GM21367 (cell line): ENCODE data around the gene NEK10.

Experiments used
- ATAC-seq: cut with Tn5 transposase; IDR thresholded peaks from one replicate; pipeline ENCODE4 v1.9.1; 2021; ENCODE audit not compliant: unreplicated experiment

The NEK10 gene

DNA sequence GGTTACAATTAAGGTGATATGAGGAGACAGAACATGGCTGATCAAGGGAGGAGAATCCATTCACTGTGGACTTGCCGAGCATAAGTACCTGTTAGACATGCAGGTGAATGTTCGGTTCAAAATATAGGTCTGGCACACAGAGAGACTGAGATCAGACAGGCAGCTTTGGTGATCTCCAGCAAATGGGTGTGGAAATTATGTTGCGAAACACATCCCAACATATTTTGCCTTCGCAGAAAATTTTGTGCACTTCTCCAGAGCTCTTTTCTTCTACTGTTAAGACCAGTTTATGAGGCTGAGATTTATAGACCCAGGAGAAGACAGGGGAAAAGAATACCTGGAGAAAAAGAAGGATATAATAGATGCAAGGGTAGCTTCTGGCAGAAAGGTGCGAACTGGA, 183.2 kb downstream of the NEK10 start:
- no peak for ATAC-seq

- no peak for ATAC-seq
Measured at GRCh38 chr3:27185231-27185989, 183.8 kb downstream of the NEK10 start.

DNA sequence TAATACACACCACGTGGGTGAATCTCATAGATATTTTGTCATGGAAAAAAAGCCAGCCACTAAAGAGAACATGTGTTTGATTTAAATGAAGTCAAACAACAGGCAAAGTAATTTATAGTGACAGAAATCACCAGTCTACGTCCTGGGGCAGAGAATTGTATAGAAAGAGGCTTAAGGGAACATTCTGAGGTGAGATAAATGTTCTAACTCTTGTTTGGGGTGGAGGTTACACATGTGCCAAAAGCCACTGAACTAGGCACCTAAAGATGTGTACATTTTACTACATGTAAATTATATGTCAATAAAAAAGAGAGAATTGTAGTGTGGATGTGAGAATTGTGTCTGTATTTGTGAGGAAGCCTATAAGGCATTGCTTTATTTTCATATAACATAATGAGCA, 184.9 kb downstream of the NEK10 start:
- no peak for ATAC-seq

GRCh38 chr3:27176256-27176655, 192.9 kb downstream of the NEK10 start:
- ATAC-seq: no peak

GRCh38 chr3:27174530-27174929, 194.7 kb downstream of the NEK10 start:
- no peak for ATAC-seq

GRCh38 chr3:27171113-27171512, 198.1 kb downstream of the NEK10 start:
- ATAC-seq: peak; percentile 92

- ATAC-seq: no peak
Measured at GRCh38 chr3:27166888-27167287, 202.3 kb downstream of the NEK10 start.

GRCh38 chr3:27165321-27165721, 203.9 kb downstream of the NEK10 start:
- no peak for ATAC-seq

DNA sequence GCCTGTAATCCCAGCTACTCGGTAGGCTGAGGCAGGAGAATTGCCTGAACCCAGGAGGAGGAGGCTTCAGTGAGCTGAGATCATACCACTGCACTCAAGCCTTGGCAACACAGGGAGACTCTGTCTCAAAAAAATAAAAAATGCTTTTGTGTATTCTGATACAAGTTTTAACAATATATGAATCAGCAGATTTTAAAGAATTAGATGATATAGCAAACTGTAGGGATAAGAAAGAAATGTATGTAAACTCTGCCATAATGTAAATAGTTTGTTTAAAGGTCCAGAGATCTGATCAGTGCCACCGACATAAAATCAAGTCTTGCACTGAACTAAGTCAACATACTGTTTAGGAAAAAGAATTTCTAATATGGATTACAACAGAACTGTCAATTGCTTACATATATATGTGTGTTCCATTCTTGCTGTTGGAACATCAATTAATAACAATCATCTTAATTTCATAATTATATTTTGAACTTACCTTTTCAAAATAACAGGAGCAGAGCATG, 208.3 kb downstream of the NEK10 start:
- ATAC-seq: no peak

- ATAC-seq: no peak
Measured at GRCh38 chr3:27160146-27160545, 209.0 kb downstream of the NEK10 start.

- no peak for ATAC-seq
Measured at GRCh38 chr3:27147215-27147614, 222.0 kb downstream of the NEK10 start.

- no peak for ATAC-seq
Measured at GRCh38 chr3:27146786-27147185, 222.4 kb downstream of the NEK10 start.

GRCh38 chr3:27145719-27146118, 223.5 kb downstream of the NEK10 start:
- no peak for ATAC-seq

- no peak for ATAC-seq
Measured at GRCh38 chr3:27141668-27142067, 227.5 kb downstream of the NEK10 start.

- ATAC-seq: no peak
Measured at GRCh38 chr3:27138562-27138961, 230.6 kb downstream of the NEK10 start.

DNA sequence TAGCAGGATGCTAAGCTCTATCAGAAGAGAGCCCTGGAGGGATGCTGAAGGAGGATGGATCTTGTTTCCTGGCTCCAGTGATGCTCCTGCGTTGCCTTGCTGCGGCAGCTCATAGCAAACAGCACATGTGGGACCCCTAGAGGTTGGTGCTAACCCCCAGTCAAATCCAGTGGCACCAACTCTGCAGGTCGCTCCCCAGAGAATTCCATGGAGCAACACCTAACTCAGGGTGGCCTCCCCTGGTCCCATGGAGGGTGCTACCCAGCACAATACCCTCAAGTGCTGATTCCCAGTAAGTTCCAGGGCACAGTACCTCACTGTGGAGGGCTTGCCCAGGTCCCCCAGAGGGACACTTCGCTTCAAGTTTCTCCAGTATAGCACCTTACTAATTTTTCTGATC, 231.2 kb downstream of the NEK10 start:
- no peak for ATAC-seq

- ATAC-seq: peak; percentile 98
Measured at GRCh38 chr3:27134171-27134796, 234.9 kb downstream of the NEK10 start.

- ATAC-seq: no peak
Measured at GRCh38 chr3:27133060-27133459, 236.1 kb downstream of the NEK10 start.

- no peak for ATAC-seq
Measured at GRCh38 chr3:27130796-27131195, 238.4 kb downstream of the NEK10 start.

DNA sequence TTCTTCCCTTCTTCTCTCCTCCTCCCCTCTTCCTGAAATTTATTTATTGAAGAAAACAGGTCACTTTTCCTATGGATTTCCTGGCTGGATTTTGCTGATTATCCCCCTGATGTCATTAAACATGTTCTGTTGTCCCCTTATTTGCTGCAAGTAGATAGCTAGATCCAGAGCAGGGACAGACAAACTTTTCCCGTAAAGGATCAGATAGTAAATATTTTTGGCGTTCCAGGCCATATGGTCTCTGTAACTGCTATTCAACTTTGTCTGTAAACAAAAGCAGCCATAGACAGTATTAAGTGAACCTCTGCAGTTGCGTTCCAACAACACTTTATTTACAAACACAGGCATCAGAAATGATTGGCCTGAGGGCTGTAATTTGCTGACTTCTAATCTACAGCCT, 241.3 kb downstream of the NEK10 start:
- no peak for ATAC-seq

GRCh38 chr3:27127195-27127594, 242.0 kb downstream of the NEK10 start:
- ATAC-seq: no peak

DNA sequence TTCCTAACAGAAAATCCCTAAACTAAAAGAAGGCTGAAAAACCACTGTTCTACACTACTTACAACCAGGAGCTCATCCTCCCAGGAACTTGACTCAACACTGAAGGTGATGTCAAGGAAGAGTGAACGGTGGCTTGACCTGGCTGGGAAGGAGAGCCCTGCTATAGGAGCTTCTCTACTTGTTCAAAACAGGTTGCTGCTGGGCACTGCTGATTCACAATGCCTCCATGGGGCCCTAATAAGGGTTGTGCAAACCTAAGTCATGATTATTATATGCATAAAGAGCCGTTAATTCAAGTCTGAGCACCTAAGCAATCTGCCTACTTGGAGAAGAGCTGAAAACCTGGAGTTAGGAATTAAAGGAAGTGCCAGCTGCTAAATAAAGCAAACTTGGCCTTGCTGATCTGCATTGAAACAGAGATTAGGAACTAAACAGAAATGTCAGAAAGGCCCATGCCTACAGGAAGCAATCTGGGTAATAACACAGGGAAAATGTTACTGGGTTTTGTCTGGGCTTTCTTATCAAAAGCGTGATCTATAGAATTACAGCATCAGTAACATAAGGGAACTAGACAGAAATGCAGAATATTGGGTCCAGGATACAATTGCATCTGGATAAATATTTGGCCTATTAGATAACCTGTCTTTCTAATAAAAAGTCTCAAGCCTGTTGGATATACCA, 243.2 kb downstream of the NEK10 start:
- ATAC-seq: no peak
